GM12872 (cell line): Measurements from ENCODE around the gene NF2.

Experiments
- CTCF ChIP-seq: IDR thresholded peaks from 3 replicates; pipeline ENCODE4 v1.5.1; 2011; ENCODE audit warnings: low read depth, mild to moderate bottlenecking, low read length, moderate library complexity; ENCODE audit not compliant: insufficient read depth

NF2 gene

GRCh38 chr22:29654420-29654819, 51.0 kb downstream of the NF2 start:
- TF ChIP-seq CTCF, result no peak

- no peak for TF ChIP-seq CTCF
Observed at GRCh38 chr22:29654882-29655281, 51.4 kb downstream of the NF2 start.

GRCh38 chr22:29658176-29658575, 54.7 kb downstream of the NF2 start:
- no peak for TF ChIP-seq CTCF

- no peak for TF ChIP-seq CTCF
Observed at GRCh38 chr22:29660021-29660420, 56.6 kb downstream of the NF2 start.

GRCh38 chr22:29661336-29661735, 57.9 kb downstream of the NF2 start:
- no peak for TF ChIP-seq CTCF

- TF ChIP-seq CTCF, result no peak
Observed at GRCh38 chr22:29663180-29663821, 59.9 kb downstream of the NF2 start.

- no peak for TF ChIP-seq CTCF
Observed at GRCh38 chr22:29665486-29665885, 62.1 kb downstream of the NF2 start.
